Measurements from ENCODE around the gene SLC9A3.
"Not testable (repeated sequence)": the region's sequence is repeated elsewhere in the genome, so short reads cannot be mapped to it uniquely, and the experiment has no call there.

The SLC9A3 gene

DNA sequence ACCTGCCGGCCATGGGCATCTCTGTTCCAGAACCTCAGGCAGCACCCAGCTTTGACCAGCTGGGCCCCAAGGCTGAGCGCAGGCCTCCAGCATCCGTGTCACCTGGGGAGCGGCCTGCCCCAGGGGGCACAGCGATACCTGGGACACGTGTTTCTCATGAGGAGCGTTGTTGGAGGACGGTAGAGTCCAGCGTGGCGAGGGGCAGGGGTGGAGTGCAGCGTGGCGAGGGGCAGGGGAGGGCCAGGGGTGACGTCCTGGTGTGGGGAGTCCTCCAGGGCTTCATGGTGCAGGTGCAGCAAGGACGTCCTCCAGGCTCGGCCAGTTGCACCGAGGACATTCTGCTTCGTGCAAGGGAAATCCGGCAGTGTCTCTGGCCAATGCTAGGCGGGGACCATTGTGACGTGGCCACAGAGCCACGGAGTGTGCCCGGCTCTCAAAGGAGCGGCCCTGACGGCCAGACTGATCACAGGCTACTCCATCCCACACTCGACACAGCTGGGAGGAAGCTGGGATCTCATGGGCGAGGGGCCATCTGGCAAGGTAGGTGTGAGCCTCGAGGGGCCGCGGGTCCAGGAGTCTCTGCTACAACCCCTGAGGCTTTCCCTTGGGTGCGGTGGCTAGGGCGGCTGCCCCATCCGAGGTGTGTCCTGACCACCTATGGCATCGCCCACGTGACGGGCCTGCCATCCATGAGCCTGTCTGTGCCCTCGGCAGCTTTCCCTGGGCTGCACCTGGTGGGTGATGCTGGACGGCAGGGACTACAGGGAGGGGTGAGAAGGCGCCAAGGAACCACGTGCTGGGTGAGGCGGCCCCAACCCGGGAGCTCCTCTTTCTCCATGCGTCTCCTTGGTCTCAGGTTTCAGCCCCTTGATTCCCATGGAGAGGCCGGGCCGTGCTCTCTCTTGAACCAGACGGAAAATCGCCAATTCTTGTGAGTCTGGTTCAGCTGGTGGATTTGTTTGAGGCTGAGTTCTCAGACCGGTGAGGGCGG, 33.8 kb downstream of the SLC9A3 start:
- no peak for DNase-seq (ENCODE audit: low read depth, low spot score)

DNA sequence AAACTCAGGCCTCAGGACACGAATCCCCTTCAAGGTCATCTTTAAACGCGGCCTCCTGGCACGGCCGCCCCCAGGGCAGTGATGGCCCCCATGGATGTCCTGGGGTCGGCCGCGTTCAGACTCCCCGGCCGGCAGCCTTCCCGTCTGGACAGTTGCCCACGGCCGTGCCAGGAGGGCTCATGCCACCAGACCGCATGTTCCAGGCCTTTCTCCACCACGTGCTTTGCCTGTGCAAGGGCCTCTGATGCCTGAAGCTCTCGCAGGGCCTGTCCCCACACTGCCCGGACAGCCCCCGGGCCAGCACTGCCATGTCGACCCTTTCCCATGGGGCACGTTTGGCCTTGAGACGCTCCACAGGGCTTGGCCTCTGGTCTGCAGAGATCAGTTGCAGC, 34.6 kb downstream of the SLC9A3 start:
- DNase-seq (ENCODE audit: low read depth, low spot score), result no peak

DNA sequence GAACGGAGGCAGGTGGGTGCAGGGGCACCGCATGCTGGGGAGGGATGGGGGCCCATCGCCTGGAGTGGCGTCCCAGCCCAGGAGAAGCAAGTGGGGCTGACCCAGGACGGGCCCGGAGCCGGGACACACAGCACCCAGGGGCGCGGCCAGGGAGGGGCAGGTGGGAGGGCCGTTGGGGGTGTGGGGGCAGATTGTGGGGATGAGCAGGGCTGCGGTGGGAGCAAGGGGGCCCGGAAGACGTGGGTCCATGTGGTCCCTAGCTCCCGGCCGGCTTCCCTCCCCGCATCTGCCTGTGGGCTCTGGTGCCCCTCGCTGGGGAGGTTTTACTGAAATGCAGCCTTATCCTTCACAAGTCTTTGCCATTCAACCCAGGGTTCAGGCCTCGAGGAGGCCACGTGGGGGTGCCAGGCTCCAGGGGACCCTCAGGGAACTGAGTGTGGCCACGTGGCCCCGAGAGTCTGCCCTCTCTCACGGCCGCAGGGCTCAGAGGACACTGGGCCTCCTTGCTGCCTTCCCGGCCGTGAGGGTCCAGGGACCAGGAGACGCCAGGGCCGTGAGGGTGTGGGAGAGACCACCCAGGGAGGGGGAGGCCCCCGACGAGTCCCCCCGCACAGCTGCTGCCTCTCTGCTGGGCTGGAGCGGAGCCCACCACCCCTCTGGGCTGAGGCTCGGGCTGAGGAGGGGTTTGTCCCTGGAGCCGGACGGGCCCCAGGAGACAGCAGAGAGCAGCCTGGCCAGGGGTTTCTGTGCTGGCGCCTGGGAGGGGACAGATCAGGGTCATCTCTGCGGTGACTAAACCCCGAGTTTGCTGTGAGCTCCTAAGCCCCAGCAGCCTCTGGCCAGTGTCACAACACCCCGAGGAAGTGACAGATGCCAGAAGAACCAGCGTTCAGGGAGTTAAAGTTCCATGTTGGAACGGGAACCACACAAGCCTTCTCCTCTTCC, 35.2 kb downstream of the SLC9A3 start:
- no peak for DNase-seq (ENCODE audit: low read depth, low spot score)

DNA sequence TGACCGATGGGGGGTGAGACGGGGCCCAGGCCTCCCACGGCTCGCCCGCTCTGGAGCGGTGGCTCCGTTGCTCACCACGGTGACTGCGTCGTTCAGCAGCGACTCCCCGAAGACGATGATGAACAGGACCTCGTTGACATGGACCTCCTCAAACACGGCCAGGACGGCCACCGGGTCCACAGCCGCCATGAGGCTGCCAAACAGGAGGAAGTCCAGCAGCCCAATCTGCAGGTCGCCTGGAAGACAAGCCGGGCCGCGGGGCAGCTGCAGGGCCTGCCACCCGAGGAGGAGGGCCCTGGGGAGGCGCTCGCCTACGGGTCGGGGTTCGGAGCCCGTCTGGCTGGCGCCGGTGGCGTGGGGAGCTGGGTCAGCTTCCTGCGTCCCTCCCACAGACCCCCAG, 36.0 kb downstream of the SLC9A3 start:
- DNase-seq (ENCODE audit: low read depth, low spot score), result no peak

DNA sequence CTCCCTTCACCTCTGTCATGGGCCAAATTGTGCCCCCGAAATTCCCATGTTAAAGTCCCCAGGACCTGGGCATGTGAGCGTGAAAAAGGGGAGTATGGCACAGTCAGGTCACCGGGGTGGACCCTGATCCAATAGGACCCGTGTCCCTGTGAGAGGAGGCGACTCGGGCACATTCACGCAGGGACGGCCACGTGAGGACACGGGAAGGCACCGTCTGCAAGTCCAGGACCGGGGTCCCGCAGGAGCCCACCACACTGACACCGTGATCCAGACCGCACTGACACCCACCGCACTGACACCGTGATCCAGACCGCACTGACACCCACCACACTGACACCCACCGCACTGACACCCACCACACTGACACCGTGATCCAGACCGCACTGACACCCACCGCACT, 37.7 kb downstream of the SLC9A3 start:
- DNase-seq (ENCODE audit: low read depth, low spot score), result not testable (repeated sequence)

DNA sequence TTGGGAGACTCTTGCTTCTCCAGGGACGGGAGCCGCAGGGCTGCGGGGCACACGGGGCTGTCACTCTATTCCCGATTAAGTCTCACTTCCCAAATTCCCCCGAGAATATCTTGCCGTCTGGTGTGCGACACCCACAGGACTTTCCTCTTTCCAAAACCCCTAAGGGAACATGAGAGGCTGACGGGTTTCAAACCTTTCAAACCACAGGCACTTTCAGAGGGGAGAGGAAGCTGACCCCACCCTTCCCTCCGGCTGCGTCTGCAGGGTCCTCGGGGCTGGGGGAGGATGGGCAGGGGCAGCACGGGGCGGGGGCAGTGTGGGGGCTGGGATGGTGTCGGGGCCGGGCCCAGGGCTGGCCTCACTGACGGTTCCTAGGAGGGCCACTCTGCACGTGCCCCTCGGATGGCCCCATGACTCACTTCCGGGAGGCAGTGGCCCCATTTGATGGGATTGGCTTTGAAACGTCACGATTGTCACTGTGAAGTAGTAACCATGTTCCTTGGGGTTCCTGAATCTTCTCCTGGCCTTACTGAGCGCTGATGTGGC, 38.2 kb downstream of the SLC9A3 start:
- no peak for DNase-seq (ENCODE audit: low read depth, low spot score)

DNA sequence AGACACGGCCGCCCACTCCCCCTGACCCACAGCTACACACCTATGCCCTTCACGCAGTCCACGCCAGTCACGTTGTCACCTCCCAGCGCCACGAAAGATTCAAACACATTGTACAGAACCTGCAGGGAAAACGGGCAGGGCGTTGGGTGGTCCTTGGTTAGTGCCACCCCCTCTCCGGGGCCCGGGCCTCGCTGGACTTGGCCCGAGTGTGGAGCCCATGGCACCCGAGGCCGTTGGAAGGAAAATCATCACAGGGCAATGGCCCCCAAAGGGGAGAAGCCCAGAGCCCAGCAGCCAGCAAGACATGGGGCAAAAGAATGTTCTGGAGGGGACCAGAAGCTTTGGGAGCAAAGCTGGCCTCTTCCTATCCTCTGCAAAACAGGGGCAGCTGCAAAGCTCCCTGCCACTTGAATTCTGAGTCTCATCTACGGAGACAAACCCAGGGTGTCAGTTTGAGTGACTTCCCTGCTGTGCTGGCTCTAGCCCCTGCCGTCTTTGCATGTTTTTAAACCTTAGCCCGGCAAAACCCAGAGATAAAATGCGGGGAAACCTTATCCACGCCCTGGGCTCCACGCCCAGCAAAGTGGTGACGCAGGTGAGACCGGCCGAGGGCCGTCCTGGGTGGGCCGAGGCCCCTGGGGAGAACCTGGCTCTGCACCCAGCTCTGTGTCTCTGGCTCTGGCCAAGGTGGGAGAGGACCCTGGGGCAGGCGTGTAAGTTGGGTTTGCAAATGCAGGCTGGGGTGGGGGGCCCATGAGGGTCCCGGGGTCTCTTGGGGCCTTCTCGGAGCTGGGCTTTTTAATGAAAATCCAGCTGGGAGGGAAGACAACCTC, 38.9 kb downstream of the SLC9A3 start:
- DNase-seq (ENCODE audit: low read depth, low spot score), result no peak

DNA sequence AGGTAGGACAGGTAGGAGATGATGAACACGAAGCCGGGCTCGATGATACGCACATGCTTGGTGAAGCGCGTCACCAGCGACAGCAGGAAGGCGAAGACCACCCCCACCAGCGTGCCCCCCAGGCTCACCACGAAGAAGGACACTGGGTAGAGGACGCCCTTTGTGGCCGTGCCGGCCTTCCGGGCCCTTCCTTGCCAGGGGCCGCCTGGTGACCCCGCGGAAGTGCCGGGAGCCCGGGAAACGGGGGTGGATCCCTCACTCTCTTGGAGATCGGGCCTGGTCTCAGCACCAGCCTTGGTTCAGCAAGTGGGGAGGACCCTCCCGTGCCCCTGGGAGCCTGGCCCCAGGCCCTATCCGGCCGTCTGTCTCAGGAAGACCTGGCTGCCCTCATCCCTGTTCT, 39.7 kb downstream of the SLC9A3 start:
- no peak for DNase-seq (ENCODE audit: low read depth, low spot score)

DNA sequence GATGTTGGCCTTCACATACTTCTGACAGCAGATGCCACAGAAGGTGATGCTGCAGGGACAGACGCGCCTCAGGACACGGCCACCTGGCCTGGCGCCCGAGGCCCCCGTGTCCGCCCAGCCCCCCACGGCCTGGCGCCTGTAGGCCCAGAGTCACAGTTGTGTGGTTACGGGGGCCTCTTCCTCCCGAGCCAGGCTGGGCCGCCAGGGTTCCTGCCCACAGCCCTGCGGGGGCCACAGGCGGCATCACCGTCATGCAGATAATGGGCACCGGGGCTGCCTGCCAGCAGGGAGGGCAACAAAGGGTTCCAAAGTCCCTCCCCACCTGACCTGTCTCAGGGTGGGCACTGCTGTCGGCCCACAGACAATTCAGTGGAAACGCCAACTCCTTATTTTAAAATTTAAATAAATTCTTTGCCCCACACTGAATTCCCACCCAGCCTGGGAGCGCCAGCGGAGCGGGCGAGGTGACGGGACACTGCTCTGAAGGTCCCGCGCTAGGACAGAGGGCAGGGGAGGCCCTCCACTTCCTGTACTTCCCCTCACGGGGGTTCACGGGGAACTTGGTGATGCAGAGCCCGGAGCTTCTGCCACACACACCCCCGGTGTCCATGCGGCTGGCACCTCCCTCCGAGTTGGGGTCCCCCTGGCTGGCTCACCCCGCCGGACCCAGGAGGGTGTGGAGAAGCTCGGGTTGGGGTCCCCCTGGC, 40.7 kb downstream of the SLC9A3 start:
- DNase-seq (ENCODE audit: low read depth, low spot score), result no peak

DNA sequence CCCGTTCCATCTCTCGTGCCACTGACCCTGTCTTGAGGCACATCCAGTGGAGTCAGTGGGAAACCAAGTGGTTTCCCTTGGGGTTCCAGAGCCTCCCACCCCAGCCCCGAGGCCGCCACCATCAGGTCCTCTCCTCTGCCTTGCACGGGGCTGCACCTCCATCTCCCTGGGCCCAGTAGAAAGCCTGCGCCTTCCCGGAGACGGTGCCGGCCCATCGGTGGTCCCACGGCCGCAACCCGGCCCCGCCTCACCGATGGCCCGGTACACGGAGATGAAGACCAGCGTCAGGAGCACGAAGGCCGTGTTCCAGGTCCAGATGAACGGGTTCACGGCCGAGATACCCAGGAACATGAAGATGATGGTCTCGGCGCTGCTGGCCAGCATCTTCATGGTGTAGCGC, 41.2 kb downstream of the SLC9A3 start:
- DNase-seq (ENCODE audit: low read depth, low spot score), result no peak

DNA sequence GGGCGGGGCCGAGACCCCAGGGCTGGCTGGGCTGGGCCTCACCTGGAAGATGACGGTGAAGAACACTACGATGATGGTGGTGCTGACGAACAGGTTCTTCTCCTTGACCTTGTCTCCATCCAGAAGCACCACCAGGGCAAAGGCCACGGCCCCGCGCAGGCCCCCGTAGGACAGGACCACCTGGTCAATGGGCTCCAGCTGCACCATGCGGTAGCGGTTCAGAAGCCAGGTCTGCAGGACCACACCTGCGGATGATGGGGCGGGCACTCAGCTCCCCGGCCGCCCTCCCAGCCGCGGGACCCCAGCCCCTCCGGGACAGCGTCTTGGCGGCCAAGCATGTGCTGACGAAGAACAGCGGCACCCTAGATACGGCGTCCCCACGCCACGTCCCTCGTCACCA, 41.7 kb downstream of the SLC9A3 start:
- no peak for DNase-seq (ENCODE audit: low read depth, low spot score)

DNA sequence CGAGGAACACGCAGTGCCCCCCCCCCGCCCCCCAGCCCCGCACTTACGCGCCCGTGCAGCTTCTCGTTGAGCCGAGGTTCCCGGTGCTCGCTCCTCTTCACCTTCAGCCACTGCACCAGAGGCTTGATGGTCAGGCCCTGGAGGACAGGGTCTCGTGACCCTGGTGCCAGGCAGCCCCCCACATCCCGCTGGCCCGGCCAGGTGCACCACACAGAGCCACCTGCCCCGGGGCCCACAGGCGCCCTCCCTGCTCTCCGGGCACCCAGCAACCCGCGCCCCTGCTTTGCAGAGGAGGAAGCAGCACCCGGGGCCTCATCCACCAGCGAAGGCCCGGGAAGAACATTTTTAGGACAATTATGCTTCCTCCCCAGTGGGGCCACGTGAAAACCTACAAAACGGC, 42.2 kb downstream of the SLC9A3 start:
- DNase-seq (ENCODE audit: low read depth, low spot score), result no peak

DNA sequence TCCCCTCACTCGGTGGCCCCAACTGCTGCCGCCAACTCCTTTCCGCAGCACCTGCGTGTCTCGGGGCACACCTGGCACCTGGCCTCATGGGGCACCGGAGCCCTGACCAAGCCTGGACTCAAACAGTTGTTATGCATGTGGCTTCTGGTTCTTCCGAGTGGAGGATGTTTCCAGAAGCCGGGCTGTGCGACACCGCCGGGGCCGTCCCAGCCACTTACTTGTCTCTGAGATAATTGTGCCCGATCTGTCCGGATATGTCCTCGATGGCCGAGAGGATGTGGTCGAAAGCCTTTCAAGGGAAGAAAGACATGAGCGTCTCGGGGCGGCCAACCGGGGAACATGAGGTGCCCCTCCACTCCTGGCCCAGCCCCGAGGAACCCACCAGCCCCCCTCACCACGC, 42.9 kb downstream of the SLC9A3 start:
- no peak for DNase-seq (ENCODE audit: low read depth, low spot score)

DNA sequence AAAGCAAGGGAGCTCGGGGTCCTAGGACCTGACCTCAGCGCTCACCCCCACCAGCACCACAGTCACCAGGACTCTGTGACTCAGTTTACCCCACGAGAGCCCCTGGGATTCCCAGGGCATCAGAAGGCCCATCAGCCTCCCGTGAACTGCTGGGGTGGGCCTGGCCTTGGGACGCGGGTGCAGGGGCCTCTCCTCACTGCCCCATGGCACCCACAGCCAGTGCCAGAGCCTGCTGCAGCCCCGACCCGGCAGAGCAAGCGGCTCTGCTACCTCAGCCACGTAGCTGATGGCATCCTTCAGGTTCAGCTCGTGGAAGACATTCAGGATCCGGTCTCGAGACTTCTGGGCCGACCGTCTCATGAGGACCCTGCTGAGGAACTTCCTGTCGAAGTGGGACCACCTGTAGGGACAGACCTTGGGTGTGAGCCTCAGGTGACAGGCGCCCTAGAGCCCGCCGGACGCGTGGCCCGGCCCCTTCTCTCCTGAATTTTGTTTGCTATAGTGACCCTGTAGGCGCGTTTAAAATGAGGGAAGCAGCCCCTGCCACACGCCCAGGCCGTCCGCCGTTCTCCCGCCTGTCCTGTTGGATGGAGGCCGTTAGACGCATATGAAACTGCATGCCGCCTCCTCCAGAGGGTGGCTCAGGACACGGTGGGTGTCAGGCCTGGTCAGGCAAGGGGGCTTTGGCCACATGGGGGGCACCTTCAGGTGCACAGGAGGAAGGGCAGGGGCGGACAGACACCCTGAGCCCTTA, 44.5 kb downstream of the SLC9A3 start:
- no peak for DNase-seq (ENCODE audit: low read depth, low spot score)

DNA sequence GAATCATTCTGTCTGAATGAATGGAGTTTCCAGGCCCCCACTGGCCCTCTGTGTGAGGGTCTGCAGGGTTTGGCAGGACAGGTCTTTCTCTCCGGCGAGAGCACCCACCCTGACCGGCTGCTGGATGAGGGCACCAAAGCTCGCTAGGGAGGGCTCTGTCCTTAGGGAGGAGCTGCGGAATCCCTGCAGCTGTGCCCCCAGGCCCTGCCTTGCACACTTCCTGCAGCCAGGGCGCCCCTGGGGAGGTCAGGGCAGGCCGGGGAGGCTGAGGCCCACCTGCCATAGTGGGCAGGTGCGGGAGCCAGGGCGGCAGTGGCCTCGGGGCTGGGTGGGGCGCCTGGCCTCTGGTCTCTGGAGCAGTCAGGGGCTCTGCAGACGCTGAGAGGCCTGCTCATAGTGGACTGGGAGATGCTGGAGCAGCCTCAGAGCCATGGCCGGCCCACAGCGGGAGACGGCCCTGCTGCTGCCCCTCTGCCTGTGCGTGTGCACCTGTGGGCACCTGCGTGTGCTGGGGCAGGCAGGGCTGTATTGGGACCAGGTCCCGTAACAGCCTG, 45.2 kb downstream of the SLC9A3 start:
- DNase-seq (ENCODE audit: low read depth, low spot score), result no peak

DNA sequence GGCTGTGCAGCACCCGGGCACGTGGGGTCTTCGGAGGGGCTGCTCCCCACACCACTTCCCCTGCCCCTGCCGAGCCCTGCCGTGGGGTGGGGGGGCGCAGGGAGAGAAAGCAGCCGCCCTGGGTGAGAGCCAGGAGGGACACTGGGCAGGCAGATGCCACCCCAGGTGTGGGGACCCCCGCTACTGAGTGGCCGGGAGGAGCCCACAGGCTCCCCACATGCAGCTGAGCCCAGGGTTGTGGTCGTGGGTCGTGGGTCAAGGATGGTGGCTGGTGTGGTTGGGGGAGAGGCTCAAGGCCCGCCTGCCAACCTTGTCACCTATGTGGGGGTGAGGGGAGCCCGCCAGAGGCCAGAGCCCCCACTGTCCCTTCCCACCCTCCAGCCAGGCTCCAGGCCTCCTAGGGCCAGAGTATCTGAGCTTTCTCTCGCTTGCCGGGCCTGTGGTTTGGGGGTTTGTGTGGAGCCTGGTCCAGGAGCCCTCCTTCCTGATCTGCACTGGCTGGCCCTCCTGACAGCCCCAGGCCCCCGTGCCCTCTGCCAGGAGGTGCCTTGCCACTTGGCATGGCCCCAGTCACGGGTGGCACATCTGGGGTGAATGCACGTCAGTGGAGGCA, 45.8 kb downstream of the SLC9A3 start:
- DNase-seq (ENCODE audit: low read depth, low spot score), result no peak

DNA sequence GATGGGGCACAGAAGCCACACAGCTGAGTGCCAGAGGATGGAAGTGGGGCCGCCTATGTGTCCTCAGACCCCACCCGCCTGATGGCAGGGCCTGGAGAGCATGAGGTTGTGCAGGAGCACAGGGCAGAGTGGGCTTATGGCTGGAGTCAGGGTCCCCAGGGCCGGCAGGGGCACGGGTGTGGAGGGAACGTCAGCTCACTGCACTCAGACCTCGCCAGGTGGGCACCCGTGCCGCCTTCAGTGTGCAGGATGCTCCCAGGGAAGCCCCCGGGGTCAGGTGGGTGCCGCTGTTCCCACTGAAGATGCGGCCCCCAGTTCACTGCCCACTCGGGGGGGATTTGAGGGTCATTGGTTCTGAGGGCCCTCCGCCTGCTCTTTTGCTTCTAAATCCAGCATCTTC, 46.4 kb downstream of the SLC9A3 start:
- no peak for DNase-seq (ENCODE audit: low read depth, low spot score)

DNA sequence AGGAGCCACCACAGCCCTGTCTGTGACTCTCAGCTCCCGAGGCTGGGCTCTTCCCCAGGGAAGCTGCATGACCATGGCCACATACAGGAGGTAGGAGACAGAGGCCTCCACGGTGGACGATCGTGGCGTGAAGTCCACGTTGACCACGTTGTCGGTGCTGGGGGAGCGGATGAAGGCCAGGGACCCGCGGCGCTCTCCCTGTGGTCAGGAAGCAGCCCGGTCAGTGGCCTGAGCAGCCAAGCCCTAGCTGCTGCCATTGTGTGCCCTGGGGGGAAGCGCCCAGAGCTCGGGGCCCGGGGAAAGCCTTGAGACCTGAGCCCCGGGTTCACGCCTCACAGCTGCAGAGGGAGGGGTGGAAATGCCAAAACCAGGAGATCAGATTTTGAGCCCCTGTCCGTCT, 47.0 kb downstream of the SLC9A3 start:
- no peak for DNase-seq (ENCODE audit: low read depth, low spot score)

DNA sequence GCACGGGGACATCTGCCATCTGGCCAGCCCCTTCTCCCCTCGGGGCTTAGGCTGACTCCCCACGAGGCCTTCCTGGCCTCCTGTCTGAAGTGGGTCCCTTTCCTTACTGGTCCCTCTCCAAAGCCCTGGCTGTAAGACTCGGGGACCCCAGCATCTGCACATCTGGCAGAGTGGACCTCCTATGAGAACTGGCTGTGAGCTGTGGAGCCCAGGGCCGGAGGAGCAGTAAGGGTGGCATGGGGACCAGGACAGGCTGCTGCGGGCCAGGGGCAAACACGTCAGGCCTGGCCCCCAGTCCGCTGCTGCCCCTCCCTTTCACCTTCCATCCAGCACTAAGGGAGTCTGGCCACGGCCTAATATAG, 47.5 kb downstream of the SLC9A3 start:
- no peak for DNase-seq (ENCODE audit: low read depth, low spot score)

Measured in ELF-1 (cell line).